ENCODE measurements around the gene THRA. TPM values are rescaled to one million over a fixed set of nuclear protein-coding genes. Genes with fewer than 3 reads are reported as not detected.

THRA gene
- total and polyA plus RNA-seq, 9 of the 15 experiments (the other 6 are each of a cell fraction or from before 2014, with no cell fraction given) = 0.34 to 23.4 (median 12.7) TPM

- intact Hi-C loops (cut with micrococcal nuclease) = no loop called here
- BruUV-seq (replicated peaks) = no TSS peak
- H3K27ac ChIP-seq (ENCODE audit: extremely low read depth, low read depth, low read length) = no peak overlapping the region
- no peak overlapping the region for H2AFZ ChIP-seq (ENCODE audit: low read depth, low read length)
- TF ChIP-seq ID3 (CRISPR knock-in tag; IDR thresholded peaks at IDR 0.05) (no peak), ID3 (tag; IDR thresholded peaks at IDR 0.05) (no peak), ZFP36 (IDR thresholded peaks at IDR 0.05; ENCODE audit: low read depth, low read length, partially characterized antibody) (peak; percentile 50)
- H4K20me1 ChIP-seq (replicated peaks; ENCODE audit: control insufficient read depth, insufficient read depth, low read length) = no peaks in the 10 kb centered on the region
- no peaks in the 10 kb centered on the region for H3K36me3 ChIP-seq (ENCODE audit: control insufficient read depth, insufficient read depth, low read length)
- no peaks in the 10 kb centered on the region for H3K9me1 ChIP-seq (ENCODE audit: control insufficient read depth, insufficient read depth, low read length)
- in situ Hi-C loops (cut with MboI) = no loop called here
- 73% methylated on average over 1 of the region's 1 CpG for WGBS (ENCODE audit: insufficient coverage, low coverage, missing lambda C conversion rate)
- H3K9me3 ChIP-seq (replicated peaks; ENCODE audit: control insufficient read depth, insufficient read depth, low read depth, low read length) = no peaks in the 10 kb centered on the region
- DNase-seq (ENCODE audit: extremely low read depth in 1 of 4, low spot score in 3 of 4) (no peak), ATAC-seq (no peak), FAIRE-seq (no peak)
- POLR2A ChIA-PET = interaction anchor here (0.5 to 1.1 kb wide), 5 partner anchors 10 to 81 kb away, joined by 3 to 5 read pairs (median 4); partner anchors contain the start of gene CASC3
- peaks cover 15% of the 10 kb centered on the region for H3K79me2 ChIP-seq (ENCODE audit: control insufficient read depth, insufficient read depth, low read length)
- no peak overlapping the region for H3K4me2 ChIP-seq (ENCODE audit: insufficient read depth, low read length)
- CTCF ChIA-PET (ENCODE audit: low intra/inter-chr PET ratio) = no interaction called here
- H3K4me1 ChIP-seq (replicated peaks in 1 of 2; ENCODE audit: control insufficient read depth in 2 of 2, insufficient read depth in 2 of 2, low read length in 2 of 2) = peaks cover 9 to 25% of the 10 kb centered on the region in 2 experiments; a peak in 4 of 5 replicates
- no peaks in the 10 kb centered on the region for H3K27me3 ChIP-seq (ENCODE audit: control insufficient read depth in 2 of 2, insufficient read depth in 2 of 2, low read length in 2 of 2)
- no peak overlapping the region for H3K4me3 ChIP-seq
- no peak overlapping the region for H3K9ac ChIP-seq (ENCODE audit: insufficient read depth in 1 of 2, low read depth in 2 of 2, low read length in 2 of 2)
Measured at GRCh38 chr17:40058865-40059264, 3.9 kb upstream of the THRA start.

DNA sequence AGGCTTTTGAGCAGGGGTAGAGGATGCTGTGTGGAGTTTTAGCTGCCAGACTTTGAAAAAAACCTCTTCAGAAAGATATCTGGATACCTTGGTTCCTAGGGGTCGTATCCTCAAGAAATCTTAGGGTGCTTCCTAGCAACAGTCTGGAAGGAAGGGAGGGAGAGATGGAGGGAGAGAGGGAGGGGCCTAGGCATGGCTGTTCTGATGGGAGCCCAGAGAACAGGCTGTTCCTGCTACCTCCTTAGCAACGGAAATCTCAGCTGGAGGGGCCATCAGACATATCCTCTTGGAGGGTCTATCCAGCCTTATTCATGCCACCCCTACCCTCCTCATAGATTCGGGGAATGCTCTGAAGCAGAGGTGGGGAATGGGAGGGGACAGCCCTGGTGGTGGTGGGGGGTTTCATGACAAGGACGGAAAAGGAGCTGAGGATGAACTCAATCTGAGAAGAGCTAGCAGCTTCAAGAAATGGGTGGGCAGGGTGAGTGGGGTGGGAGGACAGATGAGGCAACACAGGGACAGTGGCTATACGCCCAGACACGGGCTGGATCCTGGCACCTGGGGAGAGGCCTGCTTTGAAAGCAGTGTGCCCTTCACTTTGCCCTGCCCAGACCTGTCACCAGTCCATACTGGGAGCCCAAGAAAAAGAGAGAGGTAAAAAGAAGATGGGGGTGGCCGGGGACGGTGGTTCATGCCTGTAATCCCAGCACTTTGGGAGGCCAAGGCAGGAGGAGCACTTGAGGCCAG, 2.9 kb upstream of the THRA start:
- no TSS peak for BruUV-seq (replicated peaks)
- H3K4me1 ChIP-seq (replicated peaks in 1 of 2; ENCODE audit: control insufficient read depth in 2 of 2, insufficient read depth in 2 of 2, low read length in 2 of 2) = peaks cover 19 to 36% of the 10 kb centered on the region in 2 experiments
- ChIA-PET POLR2A (interaction anchor here (0.6 to 1.3 kb wide), 4 partner anchors 9 to 222 kb away, joined by 3 read pairs; no protein-coding TSS in a partner anchor), CTCF (ENCODE audit: low intra/inter-chr PET ratio) (no interaction called here)
- in situ Hi-C loops (cut with MboI) = no loop called here
- H3K9me3 ChIP-seq (replicated peaks; ENCODE audit: control insufficient read depth, insufficient read depth, low read depth, low read length) = no peaks in the 10 kb centered on the region
- no peak for FAIRE-seq
- no peak overlapping the region for H2AFZ ChIP-seq (ENCODE audit: low read depth, low read length)
- no peak overlapping the region for H3K27ac ChIP-seq (ENCODE audit: extremely low read depth, low read depth, low read length)
- 35% methylated on average over 6 of the region's 8 CpGs for WGBS (ENCODE audit: insufficient coverage, low coverage, missing lambda C conversion rate)
- DNase-seq (ENCODE audit: extremely low read depth in 1 of 4, low spot score in 3 of 4) = no peak
- no peak overlapping the region for H3K4me2 ChIP-seq (ENCODE audit: insufficient read depth, low read length)
- H3K9ac ChIP-seq (ENCODE audit: insufficient read depth in 1 of 2, low read depth in 2 of 2, low read length in 2 of 2) = no peak overlapping the region
- H3K27me3 ChIP-seq (ENCODE audit: control insufficient read depth in 2 of 2, insufficient read depth in 2 of 2, low read length in 2 of 2) = no peaks in the 10 kb centered on the region
- H3K4me3 ChIP-seq = no peak overlapping the region
- no peaks in the 10 kb centered on the region for H4K20me1 ChIP-seq (replicated peaks; ENCODE audit: control insufficient read depth, insufficient read depth, low read length)
- no peak for ATAC-seq
- no peaks in the 10 kb centered on the region for H3K9me1 ChIP-seq (ENCODE audit: control insufficient read depth, insufficient read depth, low read length)
- no peaks in the 10 kb centered on the region; the same call in 2 of the 3 replicates for H3K36me3 ChIP-seq (ENCODE audit: control insufficient read depth, insufficient read depth, low read length)
- H3K79me2 ChIP-seq (ENCODE audit: control insufficient read depth, insufficient read depth, low read length) = peaks cover 22% of the 10 kb centered on the region
- intact Hi-C loops (cut with micrococcal nuclease) = no loop called here
- TF ChIP-seq DEAF1 (CRISPR knock-in tag; IDR thresholded peaks at IDR 0.05) (no peak), ATF7 (IDR thresholded peaks at IDR 0.05) (no peak), MITF (IDR thresholded peaks at IDR 0.05) (no peak), FOXA1 (IDR thresholded peaks at IDR 0.05; ENCODE audit: borderline replicate concordance) (no peak), THRAP3 (IDR thresholded peaks at IDR 0.05; ENCODE audit: borderline replicate concordance) (no peak)
- TF ChIP-seq, protein P1, sequence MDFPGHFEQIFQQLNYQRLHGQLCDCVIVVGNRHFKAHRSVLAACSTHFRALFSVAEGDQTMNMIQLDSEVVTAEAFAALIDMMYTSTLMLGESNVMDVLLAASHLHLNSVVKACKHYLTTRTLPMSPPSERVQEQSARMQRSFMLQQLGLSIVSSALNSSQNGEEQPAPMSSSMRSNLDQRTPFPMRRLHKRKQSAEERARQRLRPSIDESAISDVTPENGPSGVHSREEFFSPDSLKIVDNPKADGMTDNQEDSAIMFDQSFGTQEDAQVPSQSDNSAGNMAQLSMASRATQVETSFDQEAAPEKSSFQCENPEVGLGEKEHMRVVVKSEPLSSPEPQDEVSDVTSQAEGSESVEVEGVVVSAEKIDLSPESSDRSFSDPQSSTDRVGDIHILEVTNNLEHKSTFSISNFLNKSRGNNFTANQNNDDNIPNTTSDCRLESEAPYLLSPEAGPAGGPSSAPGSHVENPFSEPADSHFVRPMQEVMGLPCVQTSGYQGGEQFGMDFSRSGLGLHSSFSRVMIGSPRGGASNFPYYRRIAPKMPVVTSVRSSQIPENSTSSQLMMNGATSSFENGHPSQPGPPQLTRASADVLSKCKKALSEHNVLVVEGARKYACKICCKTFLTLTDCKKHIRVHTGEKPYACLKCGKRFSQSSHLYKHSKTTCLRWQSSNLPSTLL (IDR thresholded peaks at IDR 0.05) = no peak

All from K562 (cell line).